HepG2 (cell line): ENCODE results near the gene NINL. TPM values are rescaled to one million over a fixed set of nuclear protein-coding genes. Genes with fewer than 3 reads are reported as not detected.

ENCODE experiments used
- DRAP1 ChIP-seq: IDR thresholded peaks from 2 replicates; pipeline ENCODE4 v1.6.1; 2016; ENCODE audit warnings: missing genetic modification reagents, missing compliant biosample characterization
- EP300 ChIP-seq, 3 experiments: sonication (generic) in 1 of 3; formaldehyde crosslinking in 1 of 3; IDR thresholded peaks; 2 replicates each; pipeline versions ENCODE4 v1.5.1 to v1.6.1; 2011 to 2020; ENCODE audit warnings: low read depth in 2 of 3, low read length in 2 of 3, borderline replicate concordance in 1 of 3, improper control_type of control experiment in 1 of 3, mild to moderate bottlenecking in 1 of 3, missing genetic modification reagents in 1 of 3, moderate library complexity in 1 of 3
- HOXA7 ChIP-seq: sonication (generic); formaldehyde crosslinking; IDR thresholded peaks from 2 replicates; pipeline ENCODE4 v1.8.1; 2022; ENCODE audit warnings: mild to moderate bottlenecking, missing genetic modification reagents, moderate library complexity
- MTA1 ChIP-seq: sonication (generic); formaldehyde crosslinking; IDR thresholded peaks from 2 replicates; pipeline ENCODE4 v1.4.0; 2020; ENCODE audit warnings: missing genetic modification reagents, mild to moderate bottlenecking, borderline replicate concordance
- NCOA2 ChIP-seq: sonication (generic); formaldehyde crosslinking; IDR thresholded peaks from 2 replicates; pipeline ENCODE4 v1.8.0; 2022; ENCODE audit warnings: inconsistent platforms
- PAF1 ChIP-seq: IDR thresholded peaks from 2 replicates; pipeline ENCODE4 v1.6.1; 2016; ENCODE audit warnings: missing genetic modification reagents, missing compliant biosample characterization
- PRMT3 ChIP-seq: sonication (generic); formaldehyde crosslinking; IDR thresholded peaks from 2 replicates; pipeline ENCODE4 v1.8.1; 2022; ENCODE audit warnings: low read depth, mild to moderate bottlenecking, moderate library complexity, missing genetic modification reagents, borderline replicate concordance
- RARA ChIP-seq: IDR thresholded peaks from 2 replicates; pipeline ENCODE4 v1.6.1; 2016; ENCODE audit warnings: missing genetic modification reagents, missing compliant biosample characterization
- RERE ChIP-seq: IDR thresholded peaks from 2 replicates; pipeline ENCODE4 v1.6.1; 2016; ENCODE audit warnings: low read depth, missing genetic modification reagents, missing compliant biosample characterization
- SPEN ChIP-seq: sonication (generic); formaldehyde crosslinking; IDR thresholded peaks from 2 replicates; pipeline ENCODE4 v1.5.1; 2020; ENCODE audit warnings: low read depth, mild to moderate bottlenecking, missing genetic modification reagents
- SRSF1 ChIP-seq: fragments of 200-400 bp; formaldehyde crosslinking; optimal IDR thresholded peaks from 2 replicates; pipeline ENCODE3; 2017; ENCODE audit warnings: mild to moderate bottlenecking, low read depth, low read length, moderate library complexity
- STAT6 ChIP-seq: sonication (generic); formaldehyde crosslinking; IDR thresholded peaks from 2 replicates; pipeline ENCODE4 v1.4.0; 2020; ENCODE audit warnings: missing genetic modification reagents, mild to moderate bottlenecking, borderline replicate concordance
- TP53 ChIP-seq: sonication (generic); formaldehyde crosslinking; conservative IDR thresholded peaks from 2 replicates; pipeline ENCODE4 v1.4.0; 2020; ENCODE audit warnings: missing genetic modification reagents
- WIZ ChIP-seq: sonication (generic); formaldehyde crosslinking; IDR thresholded peaks from 2 replicates; pipeline ENCODE4 v1.5.1; 2020; ENCODE audit warnings: mild to moderate bottlenecking, missing genetic modification reagents
- ZBTB21 ChIP-seq: sonication (generic); formaldehyde crosslinking; IDR thresholded peaks from 2 replicates; pipeline ENCODE4 v1.4.0; 2020; ENCODE audit warnings: missing genetic modification reagents
- ZBTB39 ChIP-seq: sonication (generic); formaldehyde crosslinking; IDR thresholded peaks from 2 replicates; pipeline ENCODE4 v1.5.0; 2020; ENCODE audit warnings: missing genetic modification reagents
- ZNF501 ChIP-seq: sonication (generic); formaldehyde crosslinking; IDR thresholded peaks from 2 replicates; pipeline ENCODE4 v1.5.1; 2020; ENCODE audit warnings: mild to moderate bottlenecking, moderate library complexity, missing genetic modification reagents
- ZNF607 ChIP-seq: sonication (generic); formaldehyde crosslinking; IDR thresholded peaks from 2 replicates; pipeline ENCODE4 v1.5.1; 2020; ENCODE audit warnings: missing genetic modification reagents, mild to moderate bottlenecking, borderline replicate concordance
- polyA plus RNA-seq, 8 experiments: library from polyadenylated mRNA; depleted of rRNA in 3 of 8; stranded (reverse) in 7 of 8; unstranded in 1 of 8; fragments of >200 nt; fragmentation: Illumina TruSeq in 4 of 8; extraction: Trizol in 4 of 8; gene quantifications; 2 replicates each; pipeline versions ENCODE4 v1.2.1 to v1.2.3, GENCODE V29; 2011 to 2016; ENCODE audit warnings: low read depth in 4 of 8, missing spikeins in 1 of 8, mixed read lengths in 1 of 8; ENCODE audit not compliant: insufficient read depth in 1 of 8
- total RNA-seq, 5 experiments: library from RNA; depleted of rRNA; stranded (reverse); fragments of >200 nt; fragmentation: Illumina TruSeq; extraction: Trizol; gene quantifications; 2 replicates each; pipeline ENCODE4 v1.2.3, GENCODE V29; 2016; ENCODE audit warnings: low read depth in 1 of 5

Gene NINL
- total and polyA plus RNA-seq, 2 of the 13 experiments (the other 11 are each of a cell fraction or from before 2014, with no cell fraction given), result 32.3 to 34.3 TPM

- TF ChIP-seq DRAP1 (CRISPR knock-in tag) (no peak), WIZ (CRISPR knock-in tag) (peak; percentile 63; the same call in 1 of the 2 replicates), EP300 (IDR thresholded peaks at IDR 0.05; ENCODE audit: low read depth in 2 of 2, low read length in 2 of 2) (no peak), EP300 (CRISPR knock-in tag; IDR thresholded peaks at IDR 0.05; ENCODE audit: borderline replicate concordance) (peak; percentile 31; the same call in 1 of the 2 replicates), PAF1 (CRISPR knock-in tag) (no peak), PRMT3 (no peak), ZBTB39 (CRISPR knock-in tag) (peak; percentile 96), ZNF501 (CRISPR knock-in tag) (no peak), TP53 (CRISPR knock-in tag) (0 out of 2 replicates have a peak, but pooled peaks have one; percentile 48), RERE (0 out of 2 replicates have a peak, but pooled peaks have one; percentile 25), ZBTB21 (0 out of 2 replicates have a peak, but pooled peaks have one; percentile 34), HOXA7 (CRISPR knock-in tag) (no peak), NCOA2 (peak; percentile 46; the same call in 1 of the 2 replicates), MTA1 (CRISPR knock-in tag) (peak; percentile 53; the same call in 1 of the 2 replicates), SRSF1 (no peak), RARA (CRISPR knock-in tag) (peak; percentile 99), SPEN (0 out of 2 replicates have a peak, but pooled peaks have one; percentile 9), ZNF607 (CRISPR knock-in tag) (no peak), STAT6 (no peak)
These were observed 6.1 kb downstream of the NINL start (continued) for GRCh38 chr20:25579081-25579770.
